ENCODE results near the gene PBX1.
A peak's percentile ranks its signal among the peaks of the same experiment; 100 is the strongest.

The PBX1 gene

GRCh38 chr1:164563721-164564360 is 4.9 kb downstream of the PBX1 start:
- DNase-seq (ENCODE audit: low spot score), result peak; percentile 35

GRCh38 chr1:164564378-164564777 is 5.4 kb downstream of the PBX1 start:
- no peak for DNase-seq (ENCODE audit: low spot score)

- DNase-seq (ENCODE audit: low spot score), result no peak
Measured at GRCh38 chr1:164565357-164565756, 6.4 kb downstream of the PBX1 start.

- DNase-seq (ENCODE audit: low spot score), result no peak
Measured at GRCh38 chr1:164567774-164568173, 8.8 kb downstream of the PBX1 start.

GRCh38 chr1:164569241-164569640 is 10.3 kb downstream of the PBX1 start:
- no peak for DNase-seq (ENCODE audit: low spot score)

- no peak for DNase-seq (ENCODE audit: low spot score)
Measured at GRCh38 chr1:164569866-164570265, 10.9 kb downstream of the PBX1 start.

- DNase-seq (ENCODE audit: low spot score), result no peak
Measured at GRCh38 chr1:164571333-164571732, 12.3 kb downstream of the PBX1 start.

GRCh38 chr1:164575356-164575886 is 16.4 kb downstream of the PBX1 start:
- DNase-seq (ENCODE audit: low spot score), result no peak

GRCh38 chr1:164576291-164577271 is 17.6 kb downstream of the PBX1 start:
- peak; percentile 19 for DNase-seq (ENCODE audit: low spot score)

- no peak for DNase-seq (ENCODE audit: low spot score)
Measured at GRCh38 chr1:164577291-164577690, 18.3 kb downstream of the PBX1 start.

GRCh38 chr1:164578479-164579200 is 19.7 kb downstream of the PBX1 start:
- DNase-seq (ENCODE audit: low spot score), result no peak

GRCh38 chr1:164579381-164579780 is 20.4 kb downstream of the PBX1 start:
- DNase-seq (ENCODE audit: low spot score), result no peak

GRCh38 chr1:164581762-164582161 is 22.8 kb downstream of the PBX1 start:
- DNase-seq (ENCODE audit: low spot score), result no peak

- no peak for DNase-seq (ENCODE audit: low spot score)
Measured at GRCh38 chr1:164583196-164583595, 24.2 kb downstream of the PBX1 start.

- DNase-seq (ENCODE audit: low spot score), result no peak
Measured at GRCh38 chr1:164583835-164584539, 25.0 kb downstream of the PBX1 start.

- no peak for DNase-seq (ENCODE audit: low spot score)
Measured at GRCh38 chr1:164586591-164586990, 27.6 kb downstream of the PBX1 start.

- no peak for DNase-seq (ENCODE audit: low spot score)
Measured at GRCh38 chr1:164587617-164588501, 28.9 kb downstream of the PBX1 start.

- DNase-seq (ENCODE audit: low spot score), result no peak
Measured at GRCh38 chr1:164588516-164589341, 29.7 kb downstream of the PBX1 start.

- DNase-seq (ENCODE audit: low spot score), result no peak
Measured at GRCh38 chr1:164589408-164589807, 30.4 kb downstream of the PBX1 start.
